ENCODE measurements around the gene OR5A2.
"Not testable (repeated sequence)": the region's sequence is repeated elsewhere in the genome, so short reads cannot be mapped to it uniquely, and the experiment has no call there.

OR5A2 gene

GRCh38 chr11:59394186-59394585 lies 32.0 kb downstream of the OR5A2 start:
- no peak for DNase-seq (ENCODE audit: low read depth)

- DNase-seq (ENCODE audit: low read depth) = no peak
Observed at GRCh38 chr11:59380263-59381059, 45.8 kb downstream of the OR5A2 start.

- not testable (repeated sequence) for DNase-seq (ENCODE audit: low read depth)
Observed at GRCh38 chr11:59372324-59372723, 53.9 kb downstream of the OR5A2 start.

GRCh38 chr11:59368238-59369022 lies 57.8 kb downstream of the OR5A2 start:
- no peak for DNase-seq (ENCODE audit: low read depth)
